BLaER1 (cell line): ENCODE measurements around the gene CRYBG3.

Experiments used
- H3K27ac ChIP-seq: shearing (Covaris generic); formaldehyde crosslinking; 2 replicates; pipeline ENCODE4 v1.8.1; 2022
- H3K27me3 ChIP-seq: shearing (Covaris generic); formaldehyde crosslinking; 2 replicates; pipeline ENCODE4 v1.8.1; 2022
- H3K36me3 ChIP-seq: shearing (Covaris generic); formaldehyde crosslinking; 2 replicates; pipeline ENCODE4 v1.8.1; 2022
- H3K4me1 ChIP-seq: shearing (Covaris generic); formaldehyde crosslinking; 2 replicates; pipeline ENCODE4 v1.8.1; 2022
- H3K4me2 ChIP-seq: shearing (Covaris generic); formaldehyde crosslinking; 2 replicates; pipeline ENCODE4 v1.8.1; 2022
- H3K4me3 ChIP-seq: shearing (Covaris generic); formaldehyde crosslinking; 2 replicates; pipeline ENCODE4 v1.8.1; 2022
- H3K9ac ChIP-seq: shearing (Covaris generic); formaldehyde crosslinking; 2 replicates; pipeline ENCODE4 v1.8.1; 2022
- H3K9me3 ChIP-seq: shearing (Covaris generic); formaldehyde crosslinking; 2 replicates; pipeline ENCODE4 v1.8.1; 2022
- H4K20me1 ChIP-seq: shearing (Covaris generic); formaldehyde crosslinking; 2 replicates; pipeline ENCODE4 v1.8.1; 2022
- Cebpa-rat ChIP-seq: shearing (Covaris generic); IDR thresholded peaks from 2 replicates; pipeline ENCODE4 v1.8.1; 2022

CRYBG3 gene

GRCh38 chr3:97938444-97938843 lies 116.6 kb downstream of the CRYBG3 start:
- Histone ChIP-seq H3K9ac (no peak overlapping the region), H3K27me3 (no peaks in the 10 kb centered on the region), H3K4me1 (no peaks in the 10 kb centered on the region), H3K4me3 (no peak overlapping the region), H3K4me2 (no peak overlapping the region), H3K36me3 (peaks cover 19% of the 10 kb centered on the region), H3K27ac (no peak overlapping the region), H4K20me1 (no peaks in the 10 kb centered on the region), H3K9me3 (no peaks in the 10 kb centered on the region)
- no peak for TF ChIP-seq Cebpa-rat

- H3K36me3 ChIP-seq, result peaks cover 26% of the 10 kb centered on the region
- no peak overlapping the region for H3K4me3 ChIP-seq
- no peaks in the 10 kb centered on the region for H3K27me3 ChIP-seq
- TF ChIP-seq Cebpa-rat, result no peak
- H4K20me1 ChIP-seq, result no peaks in the 10 kb centered on the region
- H3K9ac ChIP-seq, result no peak overlapping the region
- no peak overlapping the region for H3K4me2 ChIP-seq
- H3K4me1 ChIP-seq, result no peaks in the 10 kb centered on the region
- H3K9me3 ChIP-seq, result no peaks in the 10 kb centered on the region
- no peak overlapping the region for H3K27ac ChIP-seq
These were observed 117.6 kb downstream of the CRYBG3 start for GRCh38 chr3:97939401-97939800.

- Histone ChIP-seq H3K27me3 (no peaks in the 10 kb centered on the region), H3K4me2 (no peak overlapping the region), H3K36me3 (peaks cover 30% of the 10 kb centered on the region), H4K20me1 (no peaks in the 10 kb centered on the region), H3K27ac (no peak overlapping the region), H3K9me3 (no peaks in the 10 kb centered on the region), H3K4me3 (no peak overlapping the region), H3K4me1 (no peaks in the 10 kb centered on the region), H3K9ac (no peak overlapping the region)
- TF ChIP-seq Cebpa-rat, result no peak
These were observed 118.2 kb downstream of the CRYBG3 start for GRCh38 chr3:97940034-97940433.

GRCh38 chr3:97942801-97943546 lies 121.2 kb downstream of the CRYBG3 start:
- no peak overlapping the region for H3K27ac ChIP-seq
- H3K4me1 ChIP-seq, result no peaks in the 10 kb centered on the region
- no peaks in the 10 kb centered on the region for H3K27me3 ChIP-seq
- no peaks in the 10 kb centered on the region for H4K20me1 ChIP-seq
- H3K4me3 ChIP-seq, result no peak overlapping the region
- H3K9me3 ChIP-seq, result no peaks in the 10 kb centered on the region
- H3K4me2 ChIP-seq, result no peak overlapping the region
- no peak overlapping the region for H3K9ac ChIP-seq
- peaks cover 58% of the 10 kb centered on the region for H3K36me3 ChIP-seq
- no peak for TF ChIP-seq Cebpa-rat

- no peak overlapping the region for H3K4me2 ChIP-seq
- H3K4me1 ChIP-seq, result no peaks in the 10 kb centered on the region
- no peak overlapping the region for H3K27ac ChIP-seq
- peaks cover 94% of the 10 kb centered on the region for H3K36me3 ChIP-seq
- H3K27me3 ChIP-seq, result no peaks in the 10 kb centered on the region
- no peaks in the 10 kb centered on the region for H4K20me1 ChIP-seq
- TF ChIP-seq Cebpa-rat, result no peak
- no peak overlapping the region for H3K9ac ChIP-seq
- H3K9me3 ChIP-seq, result no peaks in the 10 kb centered on the region
- no peak overlapping the region for H3K4me3 ChIP-seq
These were observed 126.7 kb downstream of the CRYBG3 start for GRCh38 chr3:97948351-97949109.

GRCh38 chr3:97949110-97949485 lies 127.3 kb downstream of the CRYBG3 start:
- Histone ChIP-seq H3K27ac (no peak overlapping the region), H3K4me1 (no peaks in the 10 kb centered on the region), H4K20me1 (no peaks in the 10 kb centered on the region), H3K9ac (no peak overlapping the region), H3K9me3 (no peaks in the 10 kb centered on the region), H3K4me3 (no peak overlapping the region), H3K27me3 (no peaks in the 10 kb centered on the region), H3K36me3 (peaks cover 94% of the 10 kb centered on the region), H3K4me2 (no peak overlapping the region)
- no peak for TF ChIP-seq Cebpa-rat

GRCh38 chr3:97949743-97950142 lies 127.9 kb downstream of the CRYBG3 start:
- Histone ChIP-seq H3K36me3 (peaks cover 98% of the 10 kb centered on the region), H3K27me3 (no peaks in the 10 kb centered on the region), H3K4me3 (no peak overlapping the region), H3K4me2 (no peak overlapping the region), H3K9ac (no peak overlapping the region), H3K9me3 (no peaks in the 10 kb centered on the region), H3K4me1 (no peaks in the 10 kb centered on the region; the same call in 1 of the 2 replicates), H4K20me1 (no peaks in the 10 kb centered on the region), H3K27ac (no peak overlapping the region)
- TF ChIP-seq Cebpa-rat, result no peak

GRCh38 chr3:97950360-97950759 lies 128.5 kb downstream of the CRYBG3 start:
- H3K4me3 ChIP-seq, result no peak overlapping the region
- H3K36me3 ChIP-seq, result peaks cover 98% of the 10 kb centered on the region
- no peak overlapping the region for H3K4me2 ChIP-seq
- no peak overlapping the region for H3K9ac ChIP-seq
- no peaks in the 10 kb centered on the region for H4K20me1 ChIP-seq
- no peaks in the 10 kb centered on the region for H3K27me3 ChIP-seq
- H3K9me3 ChIP-seq, result no peaks in the 10 kb centered on the region
- no peak for TF ChIP-seq Cebpa-rat
- H3K27ac ChIP-seq, result no peak overlapping the region
- H3K4me1 ChIP-seq, result peaks cover 6% of the 10 kb centered on the region; the same call in 1 of the 2 replicates

- no peak for TF ChIP-seq Cebpa-rat
- Histone ChIP-seq H3K4me3 (no peak overlapping the region), H4K20me1 (no peaks in the 10 kb centered on the region), H3K4me2 (no peak overlapping the region), H3K27ac (no peak overlapping the region), H3K36me3 (peaks cover 98% of the 10 kb centered on the region), H3K27me3 (no peaks in the 10 kb centered on the region), H3K9me3 (no peaks in the 10 kb centered on the region), H3K4me1 (peaks cover 6% of the 10 kb centered on the region; the same call in 1 of the 2 replicates), H3K9ac (no peak overlapping the region)
These were observed 130.5 kb downstream of the CRYBG3 start for GRCh38 chr3:97952280-97952679.

GRCh38 chr3:97952872-97953271 lies 131.1 kb downstream of the CRYBG3 start:
- Histone ChIP-seq H3K9ac (no peak overlapping the region), H3K27ac (no peak overlapping the region), H3K4me3 (no peak overlapping the region), H3K27me3 (no peaks in the 10 kb centered on the region), H4K20me1 (no peaks in the 10 kb centered on the region), H3K9me3 (no peaks in the 10 kb centered on the region), H3K4me2 (no peak overlapping the region), H3K4me1 (peaks cover 6% of the 10 kb centered on the region; the same call in 1 of the 2 replicates), H3K36me3 (peaks cover 98% of the 10 kb centered on the region)
- no peak for TF ChIP-seq Cebpa-rat
